HG02798 (cell line): ENCODE results near the gene MORN5.

ENCODE experiments used
- ATAC-seq: cut with Tn5 transposase; IDR thresholded peaks from one replicate; pipeline ENCODE4 v1.9.1; 2021; ENCODE audit warnings: mild to moderate bottlenecking; ENCODE audit not compliant: unreplicated experiment, poor library complexity

Gene MORN5

GRCh38 chr9:122212473-122213004 lies 52.8 kb downstream of the MORN5 start:
- no peak for ATAC-seq

- no peak for ATAC-seq
Observed at GRCh38 chr9:122213102-122213588, 53.4 kb downstream of the MORN5 start.

- peak; percentile 59 for ATAC-seq
Observed at GRCh38 chr9:122213589-122214413, 54.1 kb downstream of the MORN5 start.

GRCh38 chr9:122214507-122214906 lies 54.8 kb downstream of the MORN5 start:
- no peak for ATAC-seq

- ATAC-seq, result no peak
Observed at GRCh38 chr9:122215663-122216062, 56.0 kb downstream of the MORN5 start.

GRCh38 chr9:122216138-122216797 lies 56.6 kb downstream of the MORN5 start:
- no peak for ATAC-seq

GRCh38 chr9:122216798-122217418 lies 57.2 kb downstream of the MORN5 start:
- ATAC-seq, result no peak

- ATAC-seq, result no peak
Observed at GRCh38 chr9:122217640-122218039, 57.9 kb downstream of the MORN5 start.

GRCh38 chr9:122218071-122218934 lies 58.6 kb downstream of the MORN5 start:
- no peak for ATAC-seq

GRCh38 chr9:122218935-122219855 lies 59.5 kb downstream of the MORN5 start:
- ATAC-seq, result no peak

- ATAC-seq, result no peak
Observed at GRCh38 chr9:122219856-122220672, 60.4 kb downstream of the MORN5 start.

GRCh38 chr9:122220673-122221182 lies 61.0 kb downstream of the MORN5 start:
- no peak for ATAC-seq

GRCh38 chr9:122221183-122221811 lies 61.6 kb downstream of the MORN5 start:
- no peak for ATAC-seq

GRCh38 chr9:122222791-122223190 lies 63.1 kb downstream of the MORN5 start:
- no peak for ATAC-seq

GRCh38 chr9:122223435-122223834 lies 63.7 kb downstream of the MORN5 start:
- ATAC-seq, result no peak

GRCh38 chr9:122225312-122226141 lies 65.8 kb downstream of the MORN5 start:
- no peak for ATAC-seq
